Measurements from ENCODE around the gene MYZAP. TPM values are rescaled to one million over a fixed set of nuclear protein-coding genes. Genes with fewer than 3 reads are reported as not detected.

MYZAP gene
- total RNA-seq, 1 donor from 2014 or later: 934 TPM

- Histone ChIP-seq H3K27me3 (ENCODE audit: low read depth) (no peaks in the 10 kb centered on the region), H3K9me3 (replicated peaks) (no peaks in the 10 kb centered on the region), H3K4me3 (no peak overlapping the region), H3K4me1 (peaks cover 51% of the 10 kb centered on the region), H3K27ac (replicated peaks) (peak overlapping the region; percentile 71), H3K36me3 (no peaks in the 10 kb centered on the region)
- intact Hi-C loops (cut with micrococcal nuclease): no loop called here
- DNase-seq: peak; percentile 79
- TF ChIP-seq CTCF (IDR thresholded peaks at IDR 0.05; ENCODE audit: borderline replicate concordance): no peak
These were observed 29.4 kb upstream of the MYZAP start for GRCh38 chr15:57562196-57562769.

GRCh38 chr15:57563416-57563815, 28.3 kb upstream of the MYZAP start:
- Histone ChIP-seq H3K9me3 (replicated peaks) (no peaks in the 10 kb centered on the region), H3K36me3 (no peaks in the 10 kb centered on the region), H3K4me1 (peaks cover 62% of the 10 kb centered on the region), H3K27me3 (ENCODE audit: low read depth) (no peaks in the 10 kb centered on the region), H3K4me3 (no peak overlapping the region), H3K27ac (replicated peaks) (peak overlapping the region; percentile 71)
- no peak for TF ChIP-seq CTCF (IDR thresholded peaks at IDR 0.05; ENCODE audit: borderline replicate concordance)
- no peak for DNase-seq
- intact Hi-C loops (cut with micrococcal nuclease): no loop called here

- no peak for DNase-seq
- Histone ChIP-seq H3K27me3 (ENCODE audit: low read depth) (no peaks in the 10 kb centered on the region), H3K4me3 (no peak overlapping the region), H3K9me3 (replicated peaks) (no peaks in the 10 kb centered on the region), H3K36me3 (no peaks in the 10 kb centered on the region), H3K27ac (replicated peaks) (peak overlapping the region; percentile 75), H3K4me1 (peaks cover 58% of the 10 kb centered on the region)
- intact Hi-C loops (cut with micrococcal nuclease): no loop called here
- TF ChIP-seq CTCF (IDR thresholded peaks at IDR 0.05; ENCODE audit: borderline replicate concordance): no peak
These were observed 26.4 kb upstream of the MYZAP start for GRCh38 chr15:57565311-57565710.

- intact Hi-C loops (cut with micrococcal nuclease): no loop called here
- H3K27me3 ChIP-seq (ENCODE audit: low read depth): no peaks in the 10 kb centered on the region
- H3K36me3 ChIP-seq: no peaks in the 10 kb centered on the region
- DNase-seq: peak; percentile 40
- peak overlapping the region; percentile 75 for H3K27ac ChIP-seq (replicated peaks)
- no peaks in the 10 kb centered on the region for H3K9me3 ChIP-seq (replicated peaks)
- no peak overlapping the region for H3K4me3 ChIP-seq
- peaks cover 44% of the 10 kb centered on the region for H3K4me1 ChIP-seq
- TF ChIP-seq CTCF (IDR thresholded peaks at IDR 0.05; ENCODE audit: borderline replicate concordance): no peak
These were observed 24.9 kb upstream of the MYZAP start for GRCh38 chr15:57566834-57567233.

GRCh38 chr15:57567891-57568290, 23.8 kb upstream of the MYZAP start:
- Histone ChIP-seq H3K9me3 (replicated peaks) (no peaks in the 10 kb centered on the region), H3K27me3 (ENCODE audit: low read depth) (no peaks in the 10 kb centered on the region), H3K27ac (replicated peaks) (peak overlapping the region; percentile 75), H3K4me1 (peaks cover 34% of the 10 kb centered on the region), H3K4me3 (no peak overlapping the region), H3K36me3 (no peaks in the 10 kb centered on the region)
- TF ChIP-seq CTCF (IDR thresholded peaks at IDR 0.05; ENCODE audit: borderline replicate concordance): no peak
- DNase-seq: no peak
- intact Hi-C loops (cut with micrococcal nuclease): no loop called here
